SK-N-SH (cell line): ENCODE data around the gene SIK2. TPM values are rescaled to one million over a fixed set of nuclear protein-coding genes. Genes with fewer than 3 reads are reported as not detected.

Experiments
- CTCF ChIA-PET: fragments of 300-600, 350-600 bp; formaldehyde crosslinking; extraction: SDS; loops from one replicate; lab custom pipeline; 2021; lab: Yijun Ruan, JAX
- POLR2A ChIA-PET: fragments of 350-600 bp; sonication (Branson Sonifier 250); formaldehyde crosslinking; extraction: SDS; loops from one replicate; lab custom pipeline; 2020; ENCODE audit warnings: antibody characterized with exemption, inconsistent platforms; lab: Yijun Ruan, JAX
- DNase-seq: peaks from one replicate; pipeline ENCODE4 v3.0.0; 2012
- H2AFZ ChIP-seq: fragments of 200-600 bp; sonication (generic); 2 replicates; pipeline ENCODE4 v1.8.1; 2016; ENCODE audit warnings: antibody characterized with exemption, mild to moderate bottlenecking, low read depth
- H3F3A ChIP-seq: fragments of 200-600 bp; sonication (generic); replicated peaks from 2 replicates; pipeline ENCODE3; 2016; ENCODE audit warnings: antibody characterized with exemption, mild to moderate bottlenecking; ENCODE audit not compliant: insufficient read depth
- H3K27ac ChIP-seq, 2 experiments: fragments of 200-500 bp in 1 of 2; fragments of 200-600 bp in 1 of 2; sonication (Bioruptor generic) in 1 of 2; sonication (generic), shearing (Covaris generic) in 1 of 2; 2 replicates each; pipeline versions ENCODE4 v1.5.1 to v1.6.1; 2014 to 2016; ENCODE audit warnings: low read depth in 2 of 2, inconsistent platforms in 1 of 2, low read length in 1 of 2, mild to moderate bottlenecking in 1 of 2, mixed read lengths in 1 of 2
- H3K27me3 ChIP-seq: fragments of 200-600 bp; sonication (generic), shearing (Covaris generic); 2 replicates; pipeline ENCODE4 v1.6.1; 2016; ENCODE audit warnings: mixed run types; ENCODE audit not compliant: insufficient read depth
- H3K36me3 ChIP-seq, 2 experiments: fragments of 200-500 bp in 1 of 2; fragments of 200-600 bp in 1 of 2; sonication (Bioruptor generic) in 1 of 2; sonication (generic) in 1 of 2; replicated peaks in 1 of 2; 2 replicates each; pipeline versions ENCODE3 to v1.5.1; 2014 to 2016; ENCODE audit warnings: low read length in 1 of 2, mild to moderate bottlenecking in 1 of 2; ENCODE audit not compliant: insufficient read depth in 2 of 2, control insufficient read depth in 1 of 2
- H3K4me1 ChIP-seq, 2 experiments: fragments of 200-500 bp in 1 of 2; fragments of 200-600 bp in 1 of 2; sonication (Bioruptor generic) in 1 of 2; sonication (generic), shearing (Covaris generic) in 1 of 2; 2 replicates each; pipeline versions ENCODE4 v1.5.1 to v1.6.1; 2014 to 2016; ENCODE audit warnings: low read depth in 1 of 2, low read length in 1 of 2, mixed run types in 1 of 2; ENCODE audit not compliant: insufficient read depth in 2 of 2, control insufficient read depth in 1 of 2
- H3K4me2 ChIP-seq: fragments of 200-600 bp; sonication (generic), shearing (Covaris generic); 2 replicates; pipeline ENCODE4 v1.6.1; 2017; ENCODE audit warnings: mixed run types
- H3K4me3 ChIP-seq, 2 experiments: fragments of 200-500 bp in 1 of 2; fragments of 200-600 bp in 1 of 2; sonication (Bioruptor generic) in 1 of 2; sonication (generic), shearing (Covaris generic) in 1 of 2; 2 replicates each; pipeline versions ENCODE4 v1.5.1 to v1.8.1; 2014 to 2016; ENCODE audit warnings: low read depth in 2 of 2, inconsistent platforms in 1 of 2, low read length in 1 of 2, mild to moderate bottlenecking in 1 of 2, mixed read lengths in 1 of 2, moderate library complexity in 1 of 2
- H3K79me2 ChIP-seq: fragments of 200-600 bp; sonication (generic); 2 replicates; pipeline ENCODE4 v1.8.1; 2017; ENCODE audit warnings: mild to moderate bottlenecking; ENCODE audit not compliant: insufficient read depth
- H3K9ac ChIP-seq: fragments of 200-600 bp; sonication (generic); 2 replicates; pipeline ENCODE4 v1.6.1; 2017; ENCODE audit warnings: mixed run types
- H3K9me2 ChIP-seq: fragments of 200-600 bp; sonication (generic); 2 replicates; pipeline ENCODE4 v1.6.1; 2017; ENCODE audit warnings: mixed run types
- H3K9me3 ChIP-seq: fragments of 200-600 bp; sonication (generic); 2 replicates; pipeline ENCODE4 v1.6.1; 2017; ENCODE audit warnings: mixed run types, mild to moderate bottlenecking, moderate library complexity
- H4K20me1 ChIP-seq: fragments of 200-600 bp; sonication (generic); 2 replicates; pipeline ENCODE4 v1.6.1; 2017; ENCODE audit warnings: mild to moderate bottlenecking, mixed run types; ENCODE audit not compliant: insufficient read depth
- CTCF ChIP-seq: fragments of 200-600 bp; sonication (generic); IDR thresholded peaks from 2 replicates; pipeline ENCODE4 v1.6.1; 2017; ENCODE audit warnings: antibody characterized with exemption, mild to moderate bottlenecking, moderate library complexity
- FOSL2 ChIP-seq: IDR thresholded peaks from 2 replicates; pipeline ENCODE4 v1.4.0; 2012; ENCODE audit warnings: low read depth, mild to moderate bottlenecking, moderate library complexity, borderline replicate concordance
- GABPA ChIP-seq: IDR thresholded peaks from 2 replicates; pipeline ENCODE4 v1.4.0; 2012; ENCODE audit warnings: low read depth, mild to moderate bottlenecking
- JUND ChIP-seq: IDR thresholded peaks from 2 replicates; pipeline ENCODE4 v1.4.0; 2012
- RAD21 ChIP-seq: IDR thresholded peaks from 2 replicates; pipeline ENCODE4 v1.6.1; 2012; ENCODE audit warnings: mild to moderate bottlenecking, low read length
- USF2 ChIP-seq: fragments of 150-350 bp; IDR thresholded peaks from 2 replicates; pipeline ENCODE4 v1.6.1; 2017; ENCODE audit warnings: antibody characterized with exemption, low read length, low read depth, borderline replicate concordance
- ZBTB33 ChIP-seq: IDR thresholded peaks from 2 replicates; pipeline ENCODE4 v1.4.0; 2012; ENCODE audit warnings: low read depth, borderline replicate concordance
- WGBS: methylation state at CpG from one replicate; pipeline ENCODE4 v1.1.6; 2017; ENCODE audit warnings: low lambda C conversion rate; 5-methylcytosine and 5-hydroxymethylcytosine counted together
- polyA plus RNA-seq, 3 experiments: library from polyadenylated mRNA; depleted of rRNA; stranded (reverse); fragments of >200 nt; gene quantifications; 2 replicates each; pipeline ENCODE4 v1.2.3, GENCODE V29; 2012

The SIK2 gene
- polyA plus RNA-seq, 1 of the 3 experiments (the other 2 are of a cell fraction) = 8.9 TPM

- Histone ChIP-seq H3F3A (peaks cover 26% of the 10 kb centered on the region), H3K9me3 (no peaks in the 10 kb centered on the region), H3K9ac (peak overlapping the region; percentile 79)
- WGBS = 91% methylated on average over 6 of the region's 8 CpGs
- no peak for TF ChIP-seq GABPA
- no peak for TF ChIP-seq USF2
- TF ChIP-seq JUND = no peak
- TF ChIP-seq CTCF = no peak
- TF ChIP-seq RAD21 = no peak
- no peak for TF ChIP-seq FOSL2
- no peak for TF ChIP-seq ZBTB33
- TF ChIP-seq, all 33 proteins: peak for 0
- peaks cover 43 to 79% of the 10 kb centered on the region in 2 experiments for H3K4me1 ChIP-seq
- H3K9me2 ChIP-seq = no peaks in the 10 kb centered on the region
- H3K79me2 ChIP-seq = no peaks in the 10 kb centered on the region
- H3K27me3 ChIP-seq = no peaks in the 10 kb centered on the region
- no peak overlapping the region for H2AFZ ChIP-seq
- H3K4me2 ChIP-seq = peak overlapping the region; percentile 82; the same call in 1 of the 2 replicates
- H4K20me1 ChIP-seq = no peaks in the 10 kb centered on the region
- CTCF ChIA-PET = interaction anchor here (0.9 to 2.6 kb wide), 5 partner anchors 8 to 131 kb away, joined by 3 to 12 read pairs (median 3); no protein-coding TSS in a partner anchor
- peaks cover 4 to 10% of the 10 kb centered on the region in 2 experiments for H3K36me3 ChIP-seq
- H3K27ac ChIP-seq = peak overlapping the region; percentile 98 to 99
- peak; percentile 42 for DNase-seq
- POLR2A ChIA-PET = interaction anchor here (0.8 to 1.8 kb wide), 4 partner anchors 11 to 32 kb away, joined by 3 to 6 read pairs (median 3); partner anchors contain the start of gene PPP2R1B
- no peak overlapping the region; a peak in 1 of 4 replicates for H3K4me3 ChIP-seq
Measured at GRCh38 chr11:111734101-111734953, 132.1 kb downstream of the SIK2 start.

GRCh38 chr11:111734954-111735261 lies 132.7 kb downstream of the SIK2 start:
- no peak for DNase-seq
- H2AFZ ChIP-seq = no peak overlapping the region
- peaks cover 31% of the 10 kb centered on the region for H3F3A ChIP-seq
- POLR2A ChIA-PET = interaction anchor here (0.8 to 1.8 kb wide), 4 partner anchors 11 to 32 kb away, joined by 3 to 6 read pairs (median 3); partner anchors contain the start of gene PPP2R1B
- H3K27me3 ChIP-seq = no peaks in the 10 kb centered on the region
- H3K9me3 ChIP-seq = no peaks in the 10 kb centered on the region
- WGBS = 29% methylated on average over 6 of the region's 6 CpGs
- TF ChIP-seq CTCF = no peak
- TF ChIP-seq, all 33 proteins: peak for 0
- peaks cover 10 to 15% of the 10 kb centered on the region in 2 experiments for H3K36me3 ChIP-seq
- H3K79me2 ChIP-seq = no peaks in the 10 kb centered on the region
- H3K4me3 ChIP-seq = peak overlapping the region; percentile 22 to 39; a peak in 1 of 4 replicates
- H3K9ac ChIP-seq = peak overlapping the region; percentile 79
- no peaks in the 10 kb centered on the region for H3K9me2 ChIP-seq
- H4K20me1 ChIP-seq = no peaks in the 10 kb centered on the region
- peak overlapping the region; percentile 82; the same call in 1 of the 2 replicates for H3K4me2 ChIP-seq
- H3K4me1 ChIP-seq = peaks cover 42 to 74% of the 10 kb centered on the region in 2 experiments
- CTCF ChIA-PET = interaction anchor here (0.9 to 2.6 kb wide), 5 partner anchors 16 to 132 kb away, joined by 3 to 12 read pairs (median 3); no protein-coding TSS in a partner anchor
- H3K27ac ChIP-seq = peak overlapping the region; percentile 98 to 99
